H9 (cell line): Measurements from ENCODE around the gene CCDC60. TPM values are rescaled to one million over a fixed set of nuclear protein-coding genes. Genes with fewer than 3 reads are reported as not detected.

Experiments
- DNase-seq: peaks from one replicate; pipeline ENCODE4 v3.0.0-alpha.2; 2017
- H2AFZ ChIP-seq: one replicate; pipeline ENCODE4 v1.6.1; 2013; ENCODE audit warnings: mild to moderate bottlenecking, low read length, control low read depth, moderate library complexity
- H2AK5ac ChIP-seq: 2 replicates; pipeline ENCODE4 v1.6.1; 2013; ENCODE audit warnings: low read length, control low read depth, mixed read lengths; ENCODE audit not compliant: insufficient read length
- H2BK120ac ChIP-seq: one replicate; pipeline ENCODE4 v1.6.1; 2013; ENCODE audit warnings: low read depth, mild to moderate bottlenecking, low read length, control low read depth, inconsistent platforms; ENCODE audit not compliant: poor library complexity, severe bottlenecking
- H2BK12ac ChIP-seq: 2 replicates; pipeline ENCODE4 v1.6.1; 2013; ENCODE audit warnings: low read length, control low read depth, mixed read lengths, low read depth; ENCODE audit not compliant: insufficient read length
- H2BK15ac ChIP-seq: 2 replicates; pipeline ENCODE4 v1.6.1; 2013; ENCODE audit warnings: low read depth, low read length, control low read depth
- H2BK20ac ChIP-seq: one replicate; pipeline ENCODE4 v1.6.1; 2013; ENCODE audit warnings: low read depth, mild to moderate bottlenecking, low read length, control low read depth, inconsistent platforms; ENCODE audit not compliant: poor library complexity, severe bottlenecking
- H2BK5ac ChIP-seq: 2 replicates; pipeline ENCODE4 v1.6.1; 2013; ENCODE audit warnings: low read length, control low read depth, mixed read lengths; ENCODE audit not compliant: insufficient read length
- H3K14ac ChIP-seq: 2 replicates; pipeline ENCODE4 v1.6.1; 2013; ENCODE audit warnings: low read length, control low read depth; ENCODE audit not compliant: insufficient read depth
- H3K18ac ChIP-seq: 2 replicates; pipeline ENCODE4 v1.6.1; 2013; ENCODE audit warnings: low read depth, mild to moderate bottlenecking, mixed read lengths, low read length, control low read depth; ENCODE audit not compliant: insufficient read length
- H3K23ac ChIP-seq: 2 replicates; pipeline ENCODE4 v1.6.1; 2013; ENCODE audit warnings: low read length, control low read depth, mixed read lengths, low read depth; ENCODE audit not compliant: insufficient read length
- H3K23me2 ChIP-seq: 2 replicates; pipeline ENCODE4 v1.6.1; 2013; ENCODE audit warnings: low read depth, mild to moderate bottlenecking, mixed read lengths, low read length, control low read depth; ENCODE audit not compliant: insufficient read length, poor library complexity, severe bottlenecking
- H3K27ac ChIP-seq: 2 replicates; pipeline ENCODE4 v1.5.1; 2013; ENCODE audit warnings: low read length, control low read depth, mixed read lengths, low read depth; ENCODE audit not compliant: insufficient read length
- H3K27me3 ChIP-seq: 2 replicates; pipeline ENCODE4 v1.6.1; 2013; ENCODE audit warnings: low read length, control low read depth, inconsistent platforms; ENCODE audit not compliant: insufficient read depth
- H3K4ac ChIP-seq: 2 replicates; pipeline ENCODE4 v1.6.1; 2013; ENCODE audit warnings: low read depth, mild to moderate bottlenecking, control low read depth, inconsistent platforms, low read length, moderate library complexity
- H3K4me1 ChIP-seq: 2 replicates; pipeline ENCODE4 v1.6.1; 2013; ENCODE audit warnings: low read length, control low read depth, inconsistent platforms; ENCODE audit not compliant: insufficient read depth
- H3K4me2 ChIP-seq: 2 replicates; pipeline ENCODE4 v1.6.1; 2013; ENCODE audit warnings: low read length, control low read depth, mixed read lengths; ENCODE audit not compliant: insufficient read length, insufficient read depth
- H3K56ac ChIP-seq: 2 replicates; pipeline ENCODE4 v1.6.1; 2013; ENCODE audit warnings: low read depth, mild to moderate bottlenecking, mixed read lengths, low read length, control low read depth; ENCODE audit not compliant: insufficient read length
- H3K79me1 ChIP-seq: 2 replicates; pipeline ENCODE4 v1.6.1; 2013; ENCODE audit warnings: low read depth, mild to moderate bottlenecking, moderate library complexity, low read length, control low read depth, inconsistent platforms; ENCODE audit not compliant: insufficient read depth, poor library complexity, severe bottlenecking
- H3K79me2 ChIP-seq: 2 replicates; pipeline ENCODE4 v1.6.1; 2013; ENCODE audit warnings: low read length, control low read depth, inconsistent platforms; ENCODE audit not compliant: insufficient read depth
- H3K9ac ChIP-seq: 2 replicates; pipeline ENCODE4 v1.6.1; 2013; ENCODE audit warnings: low read length, control low read depth, mixed read lengths; ENCODE audit not compliant: insufficient read length; ENCODE audit errors: extremely low read depth
- H3K9me3 ChIP-seq: one replicate; pipeline ENCODE4 v1.6.1; 2013; ENCODE audit warnings: low read depth, low read length, inconsistent platforms; ENCODE audit not compliant: control insufficient read depth
- H3T11ph ChIP-seq: one replicate; pipeline ENCODE4 v1.6.1; 2013; ENCODE audit warnings: mild to moderate bottlenecking, low read length, control low read depth, inconsistent platforms
- H4K20me1 ChIP-seq: one replicate; pipeline ENCODE4 v1.6.1; 2013; ENCODE audit not compliant: control insufficient read depth, insufficient read length, insufficient read depth
- H4K5ac ChIP-seq: 2 replicates; pipeline ENCODE4 v1.6.1; 2013; ENCODE audit warnings: low read depth, mild to moderate bottlenecking, mixed read lengths, low read length, control low read depth; ENCODE audit not compliant: insufficient read length
- H4K8ac ChIP-seq: replicated peaks from 2 replicates; pipeline ENCODE4 v1.6.1; 2013; ENCODE audit warnings: low read length, control low read depth, mixed read lengths, low read depth; ENCODE audit not compliant: insufficient read length
- H4K91ac ChIP-seq: 2 replicates; pipeline ENCODE4 v1.6.1; 2013; ENCODE audit warnings: low read depth, mild to moderate bottlenecking, moderate library complexity, mixed read lengths, low read length, control low read depth; ENCODE audit not compliant: insufficient read length
- H3K27ac Mint-ChIP-seq, 3 experiments: 2 replicates in 2 of 3; 3 replicates in 1 of 3; pipeline ENCODE4 v1.8.0; 2020 to 2021; ENCODE audit warnings: mixed read lengths in 3 of 3, mild to moderate bottlenecking in 1 of 3, moderate library complexity in 1 of 3
- H3K27me3 Mint-ChIP-seq: 2 replicates; pipeline ENCODE4 v1.8.0; 2021; ENCODE audit warnings: low read depth, mild to moderate bottlenecking, moderate library complexity, mixed read lengths
- H3K36me3 Mint-ChIP-seq, 3 experiments: 2 replicates in 2 of 3; 3 replicates in 1 of 3; pipeline ENCODE4 v1.8.0; 2020 to 2021; ENCODE audit warnings: low read depth in 3 of 3, mixed read lengths in 3 of 3; ENCODE audit not compliant: insufficient read depth in 1 of 3
- H3K4me1 Mint-ChIP-seq, 2 experiments: 2 replicates each; pipeline ENCODE4 v1.8.0; 2020; ENCODE audit warnings: mixed read lengths in 2 of 2
- H3K4me3 Mint-ChIP-seq, 2 experiments: 2 replicates in 1 of 2; 3 replicates in 1 of 2; pipeline ENCODE4 v1.8.0; 2020 to 2021; ENCODE audit warnings: mild to moderate bottlenecking in 2 of 2, mixed read lengths in 2 of 2, moderate library complexity in 1 of 2
- H3K9me3 Mint-ChIP-seq, 2 experiments: 2 replicates in 1 of 2; 3 replicates in 1 of 2; pipeline ENCODE4 v1.8.0; 2020; ENCODE audit warnings: mild to moderate bottlenecking in 2 of 2, mixed read lengths in 2 of 2, moderate library complexity in 1 of 2
- WGBS: extraction: QIAGEN DNeasy Blood & Tissue Kit; methylation state at CpG from one replicate; pipeline ENCODE4 v1.1.7; 2013; ENCODE audit warnings: missing lambda C conversion rate, low lambda C conversion rate, mixed read lengths; ENCODE audit not compliant: insufficient read length; ENCODE audit errors: extremely low coverage; 5-methylcytosine and 5-hydroxymethylcytosine counted together
- total RNA-seq: library from RNA; stranded (reverse); gene quantifications from 2 replicates; pipeline ENCODE4 v1.2.1, GENCODE V29; 2021
- TF ChIP-seq, protein P1 (sequence below): fragments of 200-600 bp; sonication (generic); conservative IDR thresholded peaks from 3 replicates; pipeline ENCODE4 v1.8.0; 2021; ENCODE audit warnings: antibody characterized with exemption, mild to moderate bottlenecking

CCDC60 gene
- total RNA-seq, 1 experiment from 2014 or later: 0.44 TPM

DNA sequence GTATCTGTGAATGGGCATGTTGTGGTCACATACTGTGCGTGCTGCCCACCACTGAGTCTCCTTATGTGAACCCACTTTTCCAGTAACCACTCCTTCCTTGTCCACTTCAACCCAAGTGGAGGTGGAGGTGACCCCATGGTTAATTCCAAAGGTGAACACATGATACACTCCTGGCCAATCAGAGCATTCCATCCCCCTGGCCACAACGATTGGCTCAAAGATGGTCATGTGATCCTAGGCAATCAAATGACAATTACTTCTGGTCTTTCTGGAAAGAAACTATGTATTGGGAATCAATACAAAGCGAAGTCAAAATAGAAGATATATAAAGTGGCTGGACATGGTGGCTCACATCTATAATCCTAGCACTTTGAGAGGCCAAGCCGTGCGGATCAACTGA lies 20.2 kb upstream of the CCDC60 start:
- Histone ChIP-seq H2BK120ac (no peak overlapping the region), H3K18ac (no peak overlapping the region), H3K4me2 (no peak overlapping the region), H3K4ac (no peak overlapping the region), H3K23ac (no peak overlapping the region), H3K27ac (no peak overlapping the region), H4K8ac (no peak overlapping the region), H2BK20ac (no peak overlapping the region), H2BK15ac (no peak overlapping the region), H3K9me3 (no peaks in the 10 kb centered on the region), H2AK5ac (no peak overlapping the region), H4K5ac (no peak overlapping the region), H3K27me3 (no peaks in the 10 kb centered on the region), H2AFZ (no peak overlapping the region), H2BK5ac (no peak overlapping the region), H3K56ac (no peak overlapping the region), H3K79me2 (no peaks in the 10 kb centered on the region), H3K79me1 (no peaks in the 10 kb centered on the region), H3K23me2 (no peaks in the 10 kb centered on the region), H3K14ac (no peak overlapping the region), H3T11ph (no peak overlapping the region), H4K20me1 (no peaks in the 10 kb centered on the region), H3K9ac (no peak overlapping the region), H2BK12ac (no peak overlapping the region), H4K91ac (no peak overlapping the region), H3K4me1 (no peaks in the 10 kb centered on the region)
- Mint-ChIP-seq H3K9me3 (no peaks in the 10 kb centered on the region), H3K4me1 (peaks cover 15 to 24% of the 10 kb centered on the region in 2 experiments), H3K27me3 (peaks cover 2% of the 10 kb centered on the region), H3K36me3 (no peaks in the 10 kb centered on the region), H3K4me3 (no peak overlapping the region), H3K27ac (no peak overlapping the region)
- TF ChIP-seq, protein P1, sequence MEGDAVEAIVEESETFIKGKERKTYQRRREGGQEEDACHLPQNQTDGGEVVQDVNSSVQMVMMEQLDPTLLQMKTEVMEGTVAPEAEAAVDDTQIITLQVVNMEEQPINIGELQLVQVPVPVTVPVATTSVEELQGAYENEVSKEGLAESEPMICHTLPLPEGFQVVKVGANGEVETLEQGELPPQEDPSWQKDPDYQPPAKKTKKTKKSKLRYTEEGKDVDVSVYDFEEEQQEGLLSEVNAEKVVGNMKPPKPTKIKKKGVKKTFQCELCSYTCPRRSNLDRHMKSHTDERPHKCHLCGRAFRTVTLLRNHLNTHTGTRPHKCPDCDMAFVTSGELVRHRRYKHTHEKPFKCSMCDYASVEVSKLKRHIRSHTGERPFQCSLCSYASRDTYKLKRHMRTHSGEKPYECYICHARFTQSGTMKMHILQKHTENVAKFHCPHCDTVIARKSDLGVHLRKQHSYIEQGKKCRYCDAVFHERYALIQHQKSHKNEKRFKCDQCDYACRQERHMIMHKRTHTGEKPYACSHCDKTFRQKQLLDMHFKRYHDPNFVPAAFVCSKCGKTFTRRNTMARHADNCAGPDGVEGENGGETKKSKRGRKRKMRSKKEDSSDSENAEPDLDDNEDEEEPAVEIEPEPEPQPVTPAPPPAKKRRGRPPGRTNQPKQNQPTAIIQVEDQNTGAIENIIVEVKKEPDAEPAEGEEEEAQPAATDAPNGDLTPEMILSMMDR: no peak
- no peak for DNase-seq
- no CpG with 5 or more reads among the region's 5 CpGs for WGBS
